HepG2 (cell line): ENCODE measurements around the gene CHMP4B. TPM values are rescaled to one million over a fixed set of nuclear protein-coding genes. Genes with fewer than 3 reads are reported as not detected.

Experiments
- ATAC-seq: fragments of 200-7000 bp; cut with Tn5 transposase; 3 replicates; pipeline ENCODE4 v1.9.1; 2020; ENCODE audit warnings: mild to moderate bottlenecking, moderate library complexity
- BruUV-seq: library from RNA; stranded (reverse); fragments of 400-500 nt; replicated peaks from 2 replicates; lab custom pipeline; 2021; lab: Mats Ljungman, UMichigan
- CTCF ChIA-PET: fragments of 300-600 bp; formaldehyde crosslinking; extraction: SDS; loops from one replicate; lab custom pipeline; 2021; ENCODE audit warnings: low total read pairs, inconsistent platforms, low intra/inter-chr PET ratio; lab: Yijun Ruan, JAX
- POLR2A ChIA-PET: fragments of 350-600 bp; sonication (Branson Sonifier 250); formaldehyde crosslinking; loops from one replicate; lab custom pipeline; 2020; ENCODE audit warnings: antibody characterized with exemption, inconsistent platforms; lab: Yijun Ruan, JAX
- DNase-seq: peaks from one replicate; pipeline ENCODE4 v3.0.0-alpha.2; 2015; ENCODE audit warnings: low spot score
- FAIRE-seq: peaks from 3 replicates; lab custom pipeline; 2011; peaks lifted over from hg19 to GRCh38; lab: Jason Lieb, UNC
- H2AFZ ChIP-seq: one replicate; pipeline ENCODE4 v1.6.1; 2011; ENCODE audit warnings: low read length, inconsistent platforms
- H3K27ac ChIP-seq: fragments of 300-600 bp; 3 replicates; pipeline ENCODE4 v1.8.0; 2011; ENCODE audit warnings: mixed run types, mild to moderate bottlenecking, mixed read lengths, low read length, inconsistent platforms; ENCODE audit not compliant: insufficient read depth; ENCODE audit errors: extremely low read length
- H3K27me3 ChIP-seq, 2 experiments: fragments of 200-600 bp in 1 of 2; 2 replicates in 1 of 2; 3 replicates in 1 of 2; pipeline versions ENCODE4 v1.6.0 to v1.8.0; 2011; ENCODE audit warnings: low read length in 2 of 2, mild to moderate bottlenecking in 2 of 2, moderate library complexity in 2 of 2, inconsistent platforms in 1 of 2; ENCODE audit not compliant: insufficient read depth in 2 of 2, control insufficient read depth in 1 of 2
- H3K36me3 ChIP-seq, 2 experiments: fragments of 200-600 bp in 1 of 2; replicated peaks in 1 of 2; 2 replicates in 1 of 2; 3 replicates in 1 of 2; pipeline versions ENCODE4 v1.5.1 to v1.8.0; 2011; ENCODE audit warnings: low read length in 2 of 2, inconsistent platforms in 1 of 2; ENCODE audit not compliant: insufficient read depth in 2 of 2, control insufficient read depth in 1 of 2
- H3K4me1 ChIP-seq: 2 replicates; pipeline ENCODE4 v1.5.1; 2012; ENCODE audit warnings: low read length, inconsistent platforms; ENCODE audit not compliant: insufficient read depth
- H3K4me2 ChIP-seq: 2 replicates; pipeline ENCODE4 v1.6.0; 2011; ENCODE audit warnings: low read depth, low read length, inconsistent platforms
- H3K4me3 ChIP-seq, 3 experiments: fragments of 200-600 bp in 1 of 3; sonication (generic), shearing (Covaris generic) in 1 of 3; replicated peaks in 1 of 3; 2 replicates each; pipeline ENCODE4 v1.5.1; 2011 to 2016; ENCODE audit warnings: low read length in 3 of 3, inconsistent platforms in 2 of 3, low read depth in 2 of 3, mild to moderate bottlenecking in 2 of 3, control low read depth in 1 of 3, mixed read lengths in 1 of 3; ENCODE audit not compliant: insufficient read depth in 1 of 3
- H3K79me2 ChIP-seq: one replicate; pipeline ENCODE4 v1.6.1; 2011; ENCODE audit warnings: low read length, inconsistent platforms; ENCODE audit not compliant: insufficient read depth
- H3K9ac ChIP-seq: 2 replicates; pipeline ENCODE4 v1.6.0; 2011; ENCODE audit warnings: mild to moderate bottlenecking, low read depth, low read length, inconsistent platforms; ENCODE audit not compliant: insufficient read depth
- H3K9me3 ChIP-seq: 2 replicates; pipeline ENCODE4 v1.5.1; 2012; ENCODE audit warnings: mild to moderate bottlenecking, low read length
- H4K20me1 ChIP-seq: 2 replicates; pipeline ENCODE4 v1.6.0; 2011; ENCODE audit warnings: inconsistent platforms, mild to moderate bottlenecking, low read length, moderate library complexity; ENCODE audit not compliant: insufficient read depth
- CREB1 ChIP-seq, 2 experiments: fragments of 450-650 bp in 1 of 2; IDR thresholded peaks; 2 replicates each; pipeline ENCODE4 v1.6.1; 2016 to 2017; ENCODE audit warnings: control low read depth in 1 of 2, mild to moderate bottlenecking in 1 of 2, missing compliant biosample characterization in 1 of 2, missing genetic modification characterization in 1 of 2
- FOXJ3 ChIP-seq: sonication (generic); formaldehyde crosslinking; IDR thresholded peaks from 2 replicates; pipeline ENCODE4 v1.4.0; 2020; ENCODE audit warnings: missing genetic modification reagents, mild to moderate bottlenecking, borderline replicate concordance
- GTF3A ChIP-seq: sonication (generic); formaldehyde crosslinking; conservative IDR thresholded peaks from 2 replicates; pipeline ENCODE4 v1.4.0; 2020; ENCODE audit warnings: mild to moderate bottlenecking, missing genetic modification reagents
- ISL2 ChIP-seq: sonication (generic); formaldehyde crosslinking; IDR thresholded peaks from 2 replicates; pipeline ENCODE4 v1.5.0; 2020; ENCODE audit warnings: missing genetic modification reagents
- KLF12 ChIP-seq: sonication (generic); formaldehyde crosslinking; IDR thresholded peaks from 2 replicates; pipeline ENCODE4 v1.4.0; 2020; ENCODE audit warnings: missing genetic modification reagents, borderline replicate concordance
- KLF9 ChIP-seq: IDR thresholded peaks from 2 replicates; pipeline ENCODE4 v1.6.1; 2016; ENCODE audit warnings: low read depth
- MYC ChIP-seq: sonication (generic); formaldehyde crosslinking; IDR thresholded peaks from 2 replicates; pipeline ENCODE4 v1.9.0; 2021; ENCODE audit warnings: missing genetic modification reagents, borderline replicate concordance
- NR2F1 ChIP-seq, 2 experiments: fragments of 450-650 bp in 1 of 2; formaldehyde crosslinking in 1 of 2; IDR thresholded peaks; 2 replicates each; pipeline versions ENCODE4 v1.5.0 to v1.6.1; 2016 to 2020; ENCODE audit warnings: mild to moderate bottlenecking in 1 of 2, missing compliant biosample characterization in 1 of 2, missing genetic modification reagents in 1 of 2, moderate library complexity in 1 of 2
- THAP9 ChIP-seq: sonication (generic); formaldehyde crosslinking; IDR thresholded peaks from 2 replicates; pipeline ENCODE4; 2020; ENCODE audit warnings: missing genetic modification reagents, mild to moderate bottlenecking, borderline replicate concordance
- ZFP62 ChIP-seq: sonication (generic); formaldehyde crosslinking; IDR thresholded peaks from 2 replicates; pipeline ENCODE4 v1.4.0; 2020; ENCODE audit warnings: missing genetic modification reagents
- ZNF101 ChIP-seq: sonication (generic); formaldehyde crosslinking; IDR thresholded peaks from 2 replicates; pipeline ENCODE4 v1.4.0; 2020; ENCODE audit warnings: mild to moderate bottlenecking, low read depth, missing genetic modification reagents, borderline replicate concordance
- ZNF251 ChIP-seq: sonication (generic); formaldehyde crosslinking; IDR thresholded peaks from 2 replicates; pipeline ENCODE4 v1.9.0; 2021; ENCODE audit warnings: mild to moderate bottlenecking, missing genetic modification reagents
- ZNF382 ChIP-seq: sonication (generic); formaldehyde crosslinking; IDR thresholded peaks from 2 replicates; pipeline ENCODE4 v1.5.0; 2020; ENCODE audit warnings: missing genetic modification reagents, mild to moderate bottlenecking, borderline replicate concordance
- ZNF446 ChIP-seq: sonication (generic); formaldehyde crosslinking; IDR thresholded peaks from 2 replicates; pipeline ENCODE4 v1.5.0; 2020; ENCODE audit warnings: mild to moderate bottlenecking, missing genetic modification reagents
- ZNF546 ChIP-seq: sonication (generic); formaldehyde crosslinking; conservative IDR thresholded peaks from 2 replicates; pipeline ENCODE4 v1.8.1; 2023; ENCODE audit warnings: mild to moderate bottlenecking, missing genetic modification reagents
- WGBS: methylation state at CpG from one replicate; pipeline ENCODE4 v1.1.6; 2017; ENCODE audit warnings: low lambda C conversion rate; 5-methylcytosine and 5-hydroxymethylcytosine counted together
- in situ Hi-C: cut with HindIII; loops from 2 replicates; pipeline ENCODE4 v1.10.0; 2017; ENCODE audit warnings: low pct_unique_long_range_greater_than_20kb; ENCODE audit not compliant: extremely low pct_ligation_motif_present
- intact Hi-C: fragments of 100-400 bp; cut with micrococcal nuclease; formaldehyde crosslinking; loops from one replicate; pipeline ENCODE4 v1.10.0; 2022; ENCODE audit not compliant: unreplicated experiment
- polyA plus RNA-seq, 8 experiments: library from polyadenylated mRNA; depleted of rRNA in 3 of 8; stranded (reverse) in 7 of 8; unstranded in 1 of 8; fragments of >200 nt; fragmentation: Illumina TruSeq in 4 of 8; extraction: Trizol in 4 of 8; gene quantifications; 2 replicates each; pipeline versions ENCODE4 v1.2.1 to v1.2.3, GENCODE V29; 2011 to 2016; ENCODE audit warnings: low read depth in 4 of 8, missing spikeins in 1 of 8, mixed read lengths in 1 of 8; ENCODE audit not compliant: insufficient read depth in 1 of 8
- total RNA-seq, 5 experiments: library from RNA; depleted of rRNA; stranded (reverse); fragments of >200 nt; fragmentation: Illumina TruSeq; extraction: Trizol; gene quantifications; 2 replicates each; pipeline ENCODE4 v1.2.3, GENCODE V29; 2016; ENCODE audit warnings: low read depth in 1 of 5

CHMP4B gene
- total and polyA plus RNA-seq, 2 of the 13 experiments (the other 11 are each of a cell fraction or from before 2014, with no cell fraction given): 40.1 to 45.6 TPM

- Histone ChIP-seq H3K4me2 (no peak overlapping the region), H3K9me3 (peaks cover 15% of the 10 kb centered on the region), H3K4me1 (no peaks in the 10 kb centered on the region), H3K9ac (no peak overlapping the region), H3K4me3 (no peak overlapping the region), H4K20me1 (no peaks in the 10 kb centered on the region), H3K27me3 (peaks cover 0 to 34% of the 10 kb centered on the region in 2 experiments; a peak in 3 of 5 replicates), H2AFZ (no peak overlapping the region), H3K27ac (no peak overlapping the region), H3K36me3 (no peaks in the 10 kb centered on the region), H3K79me2 (no peaks in the 10 kb centered on the region)
- in situ Hi-C loops (no loop called here), intact Hi-C loops (no loop called here)
- ChIA-PET CTCF (no interaction called here), POLR2A (no interaction called here)
- ATAC-seq (peak; percentile 21; the same call in 1 of the 3 replicates), DNase-seq (no peak), FAIRE-seq (no peak)
- whole genome bisulfite sequencing: 50% methylated on average over 6 of the region's 6 CpGs
- TF ChIP-seq ZNF546 (CRISPR knock-in tag): no peak
- no peak for TF ChIP-seq ZFP62 (CRISPR knock-in tag)
- no peak for TF ChIP-seq NR2F1 (CRISPR knock-in tag; IDR thresholded peaks at IDR 0.05)
- no TSS peak for BruUV-seq
Observed at GRCh38 chr20:33881989-33882388, 70.8 kb downstream of the CHMP4B start.

- Histone ChIP-seq H3K4me1 (no peaks in the 10 kb centered on the region), H3K9ac (no peak overlapping the region), H3K27ac (no peak overlapping the region), H3K9me3 (peaks cover 15% of the 10 kb centered on the region), H3K36me3 (no peaks in the 10 kb centered on the region), H4K20me1 (no peaks in the 10 kb centered on the region), H3K4me2 (no peak overlapping the region), H3K79me2 (no peaks in the 10 kb centered on the region), H3K4me3 (no peak overlapping the region), H2AFZ (no peak overlapping the region), H3K27me3 (peaks cover 1 to 35% of the 10 kb centered on the region in 2 experiments; a peak in 4 of 5 replicates)
- CTCF ChIA-PET: no interaction called here
- intact Hi-C loops: no loop called here
- DNase-seq: no peak
- no peak for TF ChIP-seq ZNF382 (CRISPR knock-in tag)
- no peak for TF ChIP-seq ZNF251 (CRISPR knock-in tag)
- TF ChIP-seq ISL2 (CRISPR knock-in tag): no peak
- peak; percentile 59 for TF ChIP-seq CREB1 (IDR thresholded peaks at IDR 0.05)
- TF ChIP-seq CREB1 (CRISPR knock-in tag; IDR thresholded peaks at IDR 0.05): no peak
- TF ChIP-seq MYC (CRISPR knock-in tag): 0 out of 2 replicates have a peak, but pooled peaks have one; percentile 16
- no peak for TF ChIP-seq ZNF446 (CRISPR knock-in tag)
- TF ChIP-seq ZNF101 (CRISPR knock-in tag): no peak
- TF ChIP-seq KLF12 (CRISPR knock-in tag): no peak
- TF ChIP-seq KLF9 (CRISPR knock-in tag): no peak
- no peak for TF ChIP-seq GTF3A (CRISPR knock-in tag)
- TF ChIP-seq FOXJ3 (CRISPR knock-in tag): no peak
- TF ChIP-seq THAP9 (CRISPR knock-in tag): no peak
- in situ Hi-C loops: no loop called here
- POLR2A ChIA-PET: no interaction called here
- no TSS peak for BruUV-seq
- 33% methylated on average over 10 of the region's 10 CpGs for WGBS
- no peak for ATAC-seq
- no peak for FAIRE-seq
Observed at GRCh38 chr20:33882481-33882880, 71.3 kb downstream of the CHMP4B start.
